Measurements from ENCODE around the gene IGFBP2. TPM values are rescaled to one million over a fixed set of nuclear protein-coding genes. Genes with fewer than 3 reads are reported as not detected.

The IGFBP2 gene
- total RNA-seq, 1 experiment from 2014 or later, result 363 TPM

GRCh38 chr2:216698293-216698692, 65.1 kb downstream of the IGFBP2 start:
- H3K23ac ChIP-seq (ENCODE audit: insufficient read length, low read depth, low read length), result no peak overlapping the region
- H2BK15ac ChIP-seq (ENCODE audit: low read depth, low read length), result no peak overlapping the region
- H3T11ph ChIP-seq (ENCODE audit: low read length), result no peak overlapping the region
- H4K5ac ChIP-seq (ENCODE audit: insufficient read length, low read depth, low read length), result no peak overlapping the region
- H2BK20ac ChIP-seq (ENCODE audit: low read depth, low read length, poor library complexity, severe bottlenecking), result no peak overlapping the region
- H2AK5ac ChIP-seq (ENCODE audit: insufficient read length, low read length), result no peak overlapping the region
- Mint-ChIP-seq H3K27ac (no peak overlapping the region), H3K36me3 (ENCODE audit: insufficient read depth in 1 of 3, low read depth in 3 of 3) (no peaks in the 10 kb centered on the region), H3K27me3 (ENCODE audit: low read depth) (peaks cover 49% of the 10 kb centered on the region), H3K4me1 (peaks cover 23 to 32% of the 10 kb centered on the region in 2 experiments), H3K9me3 (no peaks in the 10 kb centered on the region; a peak in 1 of 5 replicates), H3K4me3 (no peak overlapping the region)
- H3K4me2 ChIP-seq (ENCODE audit: insufficient read depth, insufficient read length, low read length), result no peak overlapping the region
- peaks cover 1% of the 10 kb centered on the region; the same call in 1 of the 2 replicates for H3K27me3 ChIP-seq (ENCODE audit: insufficient read depth, low read length)
- no peak for TF ChIP-seq CTCF (conservative IDR thresholded peaks at IDR 0.05)
- H3K9ac ChIP-seq (ENCODE audit: extremely low read depth, insufficient read length, low read length), result no peak overlapping the region
- no peak overlapping the region for H3K14ac ChIP-seq (ENCODE audit: insufficient read depth, low read length)
- no peak overlapping the region for H2BK120ac ChIP-seq (ENCODE audit: low read depth, low read length, poor library complexity, severe bottlenecking)
- H3K18ac ChIP-seq (ENCODE audit: insufficient read length, low read depth, low read length), result no peak overlapping the region
- no peak overlapping the region for H4K91ac ChIP-seq (ENCODE audit: insufficient read length, low read depth, low read length)
- H2BK12ac ChIP-seq (ENCODE audit: insufficient read length, low read depth, low read length), result no peak overlapping the region
- no peak overlapping the region for H3K4ac ChIP-seq (ENCODE audit: low read depth, low read length)
- peaks cover 21% of the 10 kb centered on the region for H3K23me2 ChIP-seq (ENCODE audit: insufficient read length, low read depth, low read length, poor library complexity, severe bottlenecking)
- no peaks in the 10 kb centered on the region for H3K9me3 ChIP-seq (ENCODE audit: control insufficient read depth, low read depth, low read length)
- WGBS (ENCODE audit: extremely low coverage, insufficient read length, low lambda C conversion rate), result no CpG with 5 or more reads among the region's 6 CpGs
- H3K79me2 ChIP-seq (ENCODE audit: insufficient read depth, low read length), result no peaks in the 10 kb centered on the region
- H3K56ac ChIP-seq (ENCODE audit: insufficient read length, low read depth, low read length), result no peak overlapping the region
- no peaks in the 10 kb centered on the region for H4K20me1 ChIP-seq (ENCODE audit: control insufficient read depth, insufficient read depth, insufficient read length)
- no peaks in the 10 kb centered on the region for H3K79me1 ChIP-seq (ENCODE audit: insufficient read depth, low read depth, low read length, poor library complexity, severe bottlenecking)
- H2BK5ac ChIP-seq (ENCODE audit: insufficient read length, low read length), result no peak overlapping the region
- H3K4me1 ChIP-seq (ENCODE audit: insufficient read depth, low read length), result no peaks in the 10 kb centered on the region
- no peak for DNase-seq
- H2AFZ ChIP-seq (ENCODE audit: low read length), result no peak overlapping the region
- no peak overlapping the region for H3K27ac ChIP-seq (ENCODE audit: insufficient read length, low read depth, low read length)
- no peak overlapping the region for H4K8ac ChIP-seq (replicated peaks; ENCODE audit: insufficient read length, low read depth, low read length)
